Pancreas (tissue), 10 donors: ENCODE results near the gene CACNA2D3. TPM values are rescaled to one million over a fixed set of nuclear protein-coding genes. Genes with fewer than 3 reads are reported as not detected.
A peak's percentile ranks its signal among the peaks of the same experiment; 100 is the strongest.

ENCODE experiments used
- ATAC-seq, 4 donors: fragments of 200-7000 bp; cut with Tn5 transposase; one replicate each; pipeline versions ENCODE4 v1.8.0 to v1.9.1; 2020; ENCODE audit warnings: mild to moderate bottlenecking in 4 of 4, moderate library complexity in 4 of 4
- DNase-seq, 6 donors: peaks; one replicate each; pipeline ENCODE4 v3.0.0-alpha.2; 2020
- FAIRE-seq: peaks from 2 replicates; lab custom pipeline; 2012; peaks lifted over from hg19 to GRCh38; lab: Jason Lieb, UNC
- H3K27ac ChIP-seq, 4 donors: fragments of 200-600 bp; sonication (generic); 1 replicate in 3 of 4; 2 replicates in 1 of 4; pipeline versions ENCODE4 v1.5.0 to v1.8.0; 2020
- H3K27me3 ChIP-seq, 4 donors: fragments of 200-600 bp; one replicate each; pipeline ENCODE4 v1.8.0; 2021
- H3K36me3 ChIP-seq, 3 donors: fragments of 200-600 bp; sonication (generic) in 1 of 3; one replicate each; pipeline versions ENCODE4 v1.5.0 to v1.8.0; 2020 to 2021
- H3K4me1 ChIP-seq, 3 donors: fragments of 200-600 bp; one replicate each; pipeline ENCODE4 v1.8.0; 2021
- H3K4me3 ChIP-seq, 4 donors: fragments of 200-600 bp; sonication (generic) in 2 of 4; one replicate each; pipeline versions ENCODE4 v1.5.0 to v1.8.0; 2020 to 2021
- H3K9me3 ChIP-seq, 4 donors: fragments of 200-600 bp; one replicate each; pipeline ENCODE4 v1.8.0; 2021
- CTCF ChIP-seq, 4 donors: fragments of 200-600 bp; sonication (generic) in 3 of 4; IDR thresholded peaks; one replicate each; pipeline versions ENCODE4 v1.5.0 to v1.8.0; 2021; ENCODE audit warnings: antibody characterized with exemption in 4 of 4
- WGBS, 2 donors: extraction: QIAGEN DNeasy Blood & Tissue Kit; methylation state at CpG; one replicate each; pipeline ENCODE4 v1.1.7; 2013; 5-methylcytosine and 5-hydroxymethylcytosine counted together
- intact Hi-C, 3 donors: fragments of 100-400 bp; cut with DNase I; formaldehyde crosslinking; loops; one replicate each; pipeline versions ENCODE4 v1.11.1 to v1.14.2; 2022
- polyA plus RNA-seq, 2 donors: library from polyadenylated mRNA; stranded (reverse); fragments of 200-250 nt; gene quantifications; one replicate each; pipeline ENCODE4 v1.2.3, GENCODE V29; 2013
- total RNA-seq, 6 donors: library from RNA; stranded (reverse); fragmentation: NEBNext Ultra II Directional in 4 of 6; extraction: Animal tissue kit (Norgen Biotek cat#: 25700) in 4 of 6; gene quantifications; one replicate each; pipeline versions ENCODE4 v1.2.1 to v1.2.4, GENCODE V29; 2021 to 2023
- donor health status: healthy with polysubstance abuse.
- donor health status: DM: no; HTN: no; CAD: no; lungs with moderate emphysema.
- donor health status: DM: no; HTN: no; CAD: no.
- donor health status: control.
- donor health status: control.
- donor health status: Bipolar disorder and iron deficiency.
- donor health status: DM: yes; HTN: yes; CAD: no.
- donor health status: DM: no; HTN: no; CAD: no.
- donor health status: DM: no; HTN: no; CAD: no.
- donor health status: DM: yes; HTN: yes; CAD: no.

The CACNA2D3 gene
- total and polyA plus RNA-seq, 8 donors, result 0.19 to 0.75 (median 0.37) TPM; not detected in 2

GRCh38 chr3:54273791-54274190 lies 151.4 kb downstream of the CACNA2D3 start:
- Histone ChIP-seq H3K4me1 (no peaks in the 10 kb centered on the region), H3K27ac (no peak overlapping the region), H3K27me3 (no peaks in the 10 kb centered on the region), H3K4me3 (no peak overlapping the region), H3K36me3 (no peaks in the 10 kb centered on the region), H3K9me3 (no peaks in the 10 kb centered on the region)
- no peak for TF ChIP-seq CTCF (IDR thresholded peaks at IDR 0.05)
- WGBS, 2 donors, result 75 to 80% methylated on average over 1 of the region's 1 CpG
- no peak for ATAC-seq
- intact Hi-C loops, result no loop called here
- FAIRE-seq, result no peak
- no peak for DNase-seq

- intact Hi-C loops, result no loop called here
- no peaks in the 10 kb centered on the region for H3K9me3 ChIP-seq
- no peak for ATAC-seq
- TF ChIP-seq CTCF (IDR thresholded peaks at IDR 0.05), result no peak
- H3K36me3 ChIP-seq, result no peaks in the 10 kb centered on the region
- no peaks in the 10 kb centered on the region for H3K4me1 ChIP-seq
- DNase-seq, result no peak
- WGBS, 2 donors, result 68 to 72% methylated on average over 4 of the region's 4 CpGs
- no peak overlapping the region for H3K4me3 ChIP-seq
- no peak for FAIRE-seq
- H3K27me3 ChIP-seq, result no peaks in the 10 kb centered on the region
- no peak overlapping the region for H3K27ac ChIP-seq
Measured at GRCh38 chr3:54274607-54275006, 152.3 kb downstream of the CACNA2D3 start.

DNA sequence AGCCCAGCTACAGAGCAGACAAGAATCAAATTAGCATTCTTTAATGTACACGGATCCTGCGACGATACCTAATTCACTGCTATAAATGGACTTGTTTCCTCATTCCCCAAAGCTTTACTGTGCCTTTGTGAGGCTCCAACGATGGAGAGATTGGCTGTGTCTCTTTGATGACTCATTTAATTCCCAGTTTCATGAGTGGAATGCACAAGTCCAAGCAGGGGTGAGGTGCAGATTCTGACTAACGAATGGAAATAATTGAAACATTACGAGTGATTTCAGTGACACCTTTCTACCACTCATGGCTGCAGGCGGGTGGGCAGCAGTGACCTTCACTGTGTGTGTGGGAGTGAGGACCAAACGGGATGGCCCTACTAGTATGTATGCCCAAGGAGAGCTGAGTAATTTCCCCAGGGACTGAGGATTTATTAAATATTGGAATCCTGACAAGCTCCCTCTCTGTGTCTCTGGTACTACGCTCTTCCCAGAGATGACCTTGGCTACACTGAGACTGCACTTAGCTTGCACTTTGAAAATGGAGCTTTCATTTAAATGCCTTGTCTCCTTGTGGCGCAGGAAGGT lies 156.7 kb downstream of the CACNA2D3 start:
- FAIRE-seq (no peak), DNase-seq (no peak), ATAC-seq (peak in 2 of 4 donors; percentile 26 to 37)
- no peak overlapping the region for H3K27ac ChIP-seq
- H3K4me3 ChIP-seq, result no peak overlapping the region
- no peak for TF ChIP-seq CTCF (IDR thresholded peaks at IDR 0.05)
- 62 to 66% methylated on average over 10 of the region's 10 CpGs for WGBS, 2 donors
- no peaks in the 10 kb centered on the region for H3K9me3 ChIP-seq
- no peaks in the 10 kb centered on the region for H3K4me1 ChIP-seq
- no peaks in the 10 kb centered on the region for H3K36me3 ChIP-seq
- peaks cover 0 to 4% (median 0%) of the 10 kb centered on the region in 4 donors for H3K27me3 ChIP-seq
- intact Hi-C loops, result no loop called here

DNA sequence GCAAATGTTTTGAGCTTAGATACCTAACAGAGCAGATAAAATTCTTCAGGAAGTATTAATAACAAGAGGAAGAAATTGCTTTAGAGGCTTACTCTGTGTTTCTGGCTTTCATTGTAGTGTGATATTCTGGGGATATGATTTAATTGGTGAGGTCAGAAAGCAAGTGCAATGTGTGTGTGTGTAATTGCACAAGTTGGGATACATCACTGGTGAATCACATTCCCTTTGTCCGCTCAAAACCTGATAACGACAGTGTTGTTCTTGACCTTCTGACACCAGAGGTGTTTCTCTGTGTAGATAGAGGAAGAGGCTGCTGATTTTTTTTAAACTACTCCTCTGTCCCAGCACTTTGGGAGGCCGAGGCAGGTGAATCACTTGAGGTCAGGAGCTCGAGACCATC lies 161.1 kb downstream of the CACNA2D3 start:
- DNase-seq, result no peak
- Histone ChIP-seq H3K9me3 (no peaks in the 10 kb centered on the region), H3K36me3 (no peaks in the 10 kb centered on the region), H3K27ac (no peak overlapping the region), H3K4me1 (no peaks in the 10 kb centered on the region), H3K27me3 (peaks cover 0 to 4% (median 0%) of the 10 kb centered on the region in 4 donors), H3K4me3 (no peak overlapping the region)
- no peak for ATAC-seq
- intact Hi-C loops, result no loop called here
- FAIRE-seq, result no peak
- 55% methylated on average over 4 of the region's 4 CpGs for WGBS, 2 donors
- TF ChIP-seq CTCF (IDR thresholded peaks at IDR 0.05), result no peak

GRCh38 chr3:54294214-54294613 lies 171.9 kb downstream of the CACNA2D3 start:
- 55 to 56% methylated on average over 4 of the region's 4 CpGs for WGBS, 2 donors
- no peaks in the 10 kb centered on the region for H3K36me3 ChIP-seq
- no peaks in the 10 kb centered on the region for H3K9me3 ChIP-seq
- no peaks in the 10 kb centered on the region for H3K4me1 ChIP-seq
- no peak for TF ChIP-seq CTCF (IDR thresholded peaks at IDR 0.05)
- ATAC-seq (no peak), FAIRE-seq (no peak), DNase-seq (no peak)
- H3K4me3 ChIP-seq, result no peak overlapping the region
- intact Hi-C loops, result no loop called here
- no peak overlapping the region for H3K27ac ChIP-seq
- no peaks in the 10 kb centered on the region for H3K27me3 ChIP-seq
